PC-9 (cell line): Measurements from ENCODE around the gene ROPN1. TPM values are rescaled to one million over a fixed set of nuclear protein-coding genes. Genes with fewer than 3 reads are reported as not detected.
"Not testable (repeated sequence)": the region's sequence is repeated elsewhere in the genome, so short reads cannot be mapped to it uniquely, and the experiment has no call there.

Source experiments
- BruUV-seq: library from RNA; stranded (reverse); fragments of 400-500 nt; replicated peaks from 2 replicates; lab custom pipeline; 2021; lab: Mats Ljungman, UMichigan
- CTCF ChIA-PET: fragments of 300-600 bp; sonication (Branson Sonifier 250); formaldehyde crosslinking; loops from one replicate; lab custom pipeline; 2022; ENCODE audit warnings: antibody characterized with exemption; lab: Charles Lee
- POLR2A ChIA-PET: fragments of 300-600 bp; sonication (Branson Sonifier 250); formaldehyde crosslinking; loops from one replicate; lab custom pipeline; 2022; ENCODE audit warnings: antibody characterized with exemption; ENCODE audit not compliant: unreplicated experiment; lab: Charles Lee
- DNase-seq, 2 experiments: peaks; one replicate each; pipeline versions ENCODE4 v3.0.0 to v3.0.0-alpha.2; 2015 to 2022; ENCODE audit warnings: mixed read lengths in 1 of 2
- H2AFZ ChIP-seq: fragments of 200-600 bp; sonication (generic); 2 replicates; pipeline ENCODE4 v1.8.1; 2017; ENCODE audit warnings: antibody characterized with exemption
- H3F3A ChIP-seq: fragments of 200-600 bp; sonication (generic); 2 replicates; pipeline ENCODE4 v1.8.1; 2017; ENCODE audit warnings: antibody characterized with exemption, mild to moderate bottlenecking, low read depth; ENCODE audit not compliant: insufficient read depth
- H3K27ac ChIP-seq: fragments of 200-600 bp; sonication (generic); 2 replicates; pipeline ENCODE4 v1.6.1; 2016; ENCODE audit warnings: mixed run types
- H3K27me3 ChIP-seq: fragments of 200-600 bp; sonication (generic); 2 replicates; pipeline ENCODE4 v1.6.1; 2016; ENCODE audit warnings: low read depth, mixed run types; ENCODE audit not compliant: insufficient read depth
- H3K36me3 ChIP-seq: fragments of 200-600 bp; sonication (generic); 2 replicates; pipeline ENCODE4 v1.6.1; 2016; ENCODE audit warnings: low read depth, mixed run types
- H3K4me1 ChIP-seq: fragments of 200-600 bp; sonication (generic); replicated peaks from 2 replicates; pipeline ENCODE4 v1.6.1; 2016; ENCODE audit warnings: mixed run types; ENCODE audit not compliant: insufficient read depth
- H3K4me2 ChIP-seq: fragments of 200-600 bp; sonication (generic); 2 replicates; pipeline ENCODE4 v1.6.1; 2017; ENCODE audit warnings: mixed run types
- H3K4me3 ChIP-seq: fragments of 200-600 bp; sonication (generic); 2 replicates; pipeline ENCODE4 v1.6.1; 2016; ENCODE audit warnings: mixed run types
- H3K79me2 ChIP-seq: fragments of 200-600 bp; sonication (generic); 2 replicates; pipeline ENCODE4 v1.6.1; 2017; ENCODE audit warnings: low read depth, mixed run types
- H3K9me2 ChIP-seq: fragments of 200-600 bp; sonication (generic); 2 replicates; pipeline ENCODE4 v1.8.1; 2017; ENCODE audit warnings: mild to moderate bottlenecking; ENCODE audit not compliant: insufficient read depth
- H3K9me3 ChIP-seq: fragments of 200-600 bp; sonication (generic); 2 replicates; pipeline ENCODE4 v1.8.1; 2016; ENCODE audit warnings: low read depth; ENCODE audit not compliant: insufficient read depth
- H4K20me1 ChIP-seq: fragments of 200-600 bp; sonication (generic); 2 replicates; pipeline ENCODE4 v1.8.1; 2017; ENCODE audit not compliant: insufficient read depth
- CTCF ChIP-seq: fragments of 200-600 bp; sonication (generic); conservative IDR thresholded peaks from 2 replicates; pipeline ENCODE4 v1.6.1; 2017; ENCODE audit warnings: mixed run types, antibody characterized with exemption, mild to moderate bottlenecking, moderate library complexity
- EZH2 ChIP-seq: fragments of 200-600 bp; sonication (generic); IDR thresholded peaks from 2 replicates; pipeline ENCODE4 v1.8.0; 2017; ENCODE audit warnings: antibody characterized with exemption, low read depth
- intact Hi-C: fragments of 100-400 bp; cut with micrococcal nuclease; formaldehyde crosslinking; loops from one replicate; pipeline ENCODE4 v1.10.0; 2022; ENCODE audit not compliant: unreplicated experiment
- total RNA-seq: library from RNA; stranded (reverse); gene quantifications from 2 replicates; pipeline ENCODE4 v1.2.3, GENCODE V29; 2021

ROPN1 gene
- total RNA-seq, 1 experiment from 2014 or later, result not detected

GRCh38 chr3:123984957-123985356 lies 7.0 kb downstream of the ROPN1 start:
- BruUV-seq, result no TSS peak
- CTCF ChIA-PET, result no interaction called here
- peaks cover 80% of the 10 kb centered on the region for H3K27me3 ChIP-seq
- no peak for DNase-seq
- no peaks in the 10 kb centered on the region; the same call in 1 of the 2 replicates for H3K9me2 ChIP-seq
- H3K9me3 ChIP-seq, result no peaks in the 10 kb centered on the region
- no peak overlapping the region for H2AFZ ChIP-seq
- no peaks in the 10 kb centered on the region for H4K20me1 ChIP-seq
- no peaks in the 10 kb centered on the region for H3K36me3 ChIP-seq
- intact Hi-C loops, result loop anchor here (5.0 kb wide), 1 partner anchor 333 kb away; no protein-coding TSS in a partner anchor
- no peak overlapping the region for H3K27ac ChIP-seq
- H3K4me1 ChIP-seq, result no peaks in the 10 kb centered on the region
- H3K4me2 ChIP-seq, result no peak overlapping the region
- no peaks in the 10 kb centered on the region for H3K79me2 ChIP-seq
- H3F3A ChIP-seq, result no peaks in the 10 kb centered on the region
- no peak overlapping the region for H3K4me3 ChIP-seq
- POLR2A ChIA-PET, result no interaction called here
- TF ChIP-seq EZH2 (no peak), CTCF (no peak)

- intact Hi-C loops, result loop anchor here (5.0 kb wide), 1 partner anchor 332 kb away; no protein-coding TSS in a partner anchor
- Histone ChIP-seq H3F3A (no peaks in the 10 kb centered on the region), H3K36me3 (no peaks in the 10 kb centered on the region), H3K9me2 (no peaks in the 10 kb centered on the region; the same call in 1 of the 2 replicates), H3K79me2 (no peaks in the 10 kb centered on the region), H4K20me1 (no peaks in the 10 kb centered on the region), H3K27ac (no peak overlapping the region), H3K4me2 (no peak overlapping the region), H3K27me3 (peaks cover 76% of the 10 kb centered on the region), H3K4me3 (no peak overlapping the region), H3K9me3 (no peaks in the 10 kb centered on the region), H2AFZ (no peak overlapping the region), H3K4me1 (no peaks in the 10 kb centered on the region)
- no peak for DNase-seq
- BruUV-seq, result no TSS peak
- CTCF ChIA-PET, result no interaction called here
- POLR2A ChIA-PET, result interaction anchor here (0.6 kb wide), 1 partner anchor 235 kb away, joined by 3 read pairs; no protein-coding TSS in a partner anchor
- no peak for TF ChIP-seq EZH2
These were observed 7.6 kb downstream of the ROPN1 start for GRCh38 chr3:123984350-123984749.

- not testable (repeated sequence) for H3F3A ChIP-seq
- CTCF ChIA-PET, result interaction anchor here (0.6 to 1.2 kb wide), 2 partner anchors 329 to 570 kb away, joined by 3 read pairs; no protein-coding TSS in a partner anchor
These were observed 10.6 kb downstream of the ROPN1 start for GRCh38 chr3:123981317-123981716.

GRCh38 chr3:123980539-123980938 lies 11.4 kb downstream of the ROPN1 start:
- Histone ChIP-seq H2AFZ (no peak overlapping the region), H3K9me2 (no peaks in the 10 kb centered on the region), H3K9me3 (no peaks in the 10 kb centered on the region), H3K4me2 (no peak overlapping the region), H3K27me3 (peaks cover 56% of the 10 kb centered on the region), H3K4me3 (no peak overlapping the region), H3K4me1 (no peaks in the 10 kb centered on the region), H3K79me2 (no peaks in the 10 kb centered on the region), H3K27ac (no peak overlapping the region), H4K20me1 (no peaks in the 10 kb centered on the region), H3K36me3 (no peaks in the 10 kb centered on the region), H3F3A (no peaks in the 10 kb centered on the region)
- ChIA-PET POLR2A (no interaction called here), CTCF (interaction anchor here (0.6 to 1.2 kb wide), 2 partner anchors 328 to 570 kb away, joined by 3 read pairs; no protein-coding TSS in a partner anchor)
- TF ChIP-seq CTCF (no peak), EZH2 (no peak)
- BruUV-seq, result no TSS peak
- intact Hi-C loops, result loop anchor here (5.0 kb wide), 1 partner anchor 328 kb away; no protein-coding TSS in a partner anchor
- DNase-seq, result no peak

More at GRCh38 chr3:123981317-123981716, 10.6 kb downstream of the ROPN1 start:
- H4K20me1 ChIP-seq, POLR2A ChIA-PET, H3K4me2 ChIP-seq, H3K79me2 ChIP-seq, H3K36me3 ChIP-seq, H3K27ac ChIP-seq, H2AFZ ChIP-seq, BruUV-seq, H3K4me3 ChIP-seq, H3K4me1 ChIP-seq, H3K9me2 ChIP-seq, H3K9me3 ChIP-seq, DNase-seq: not testable (repeated sequence)
- intact Hi-C loops, result loop anchor here (5.0 kb wide), 1 partner anchor 329 kb away; no protein-coding TSS in a partner anchor
- peaks cover 57% of the 10 kb centered on the region for H3K27me3 ChIP-seq
